IMR-90 (cell line): ENCODE measurements around the gene LRSAM1. TPM values are rescaled to one million over a fixed set of nuclear protein-coding genes. Genes with fewer than 3 reads are reported as not detected.
A peak's percentile ranks its signal among the peaks of the same experiment; 100 is the strongest.

Source experiments
- ATAC-seq: fragments of 200-7000 bp; cut with Tn5 transposase; 2 replicates; pipeline ENCODE4 v1.9.1; 2020; ENCODE audit warnings: low read depth, mild to moderate bottlenecking, moderate library complexity
- BruUV-seq: library from RNA; stranded (reverse); fragments of 400-500 nt; replicated peaks from 2 replicates; lab custom pipeline; 2021; lab: Mats Ljungman, UMichigan
- CTCF ChIA-PET: fragments of 300-600 bp; formaldehyde crosslinking; extraction: SDS; loops from one replicate; lab custom pipeline; 2021; ENCODE audit warnings: antibody characterized with exemption; lab: Yijun Ruan, JAX
- POLR2A ChIA-PET: fragments of 300-600 bp; sonication (Branson Sonifier 250); formaldehyde crosslinking; loops from one replicate; lab custom pipeline; 2022; ENCODE audit warnings: antibody characterized with exemption; ENCODE audit not compliant: unreplicated experiment; lab: Charles Lee
- DNase-seq: peaks from one replicate; pipeline ENCODE4 v3.0.0; 2013
- H2AFZ ChIP-seq: replicated peaks from 2 replicates; pipeline ENCODE3; 2013; ENCODE audit warnings: low read length, mild to moderate bottlenecking; ENCODE audit not compliant: poor library complexity
- H2AK5ac ChIP-seq: 2 replicates; pipeline ENCODE4 v1.6.1; 2013; ENCODE audit warnings: low read depth, low read length, inconsistent platforms
- H2AK9ac ChIP-seq: replicated peaks from 2 replicates; pipeline ENCODE3; 2013; ENCODE audit warnings: mild to moderate bottlenecking, low read depth, low read length, moderate library complexity; ENCODE audit not compliant: poor library complexity
- H2BK120ac ChIP-seq: 2 replicates; pipeline ENCODE4 v1.6.1; 2013; ENCODE audit warnings: low read depth, low read length, inconsistent platforms
- H2BK15ac ChIP-seq: 3 replicates; pipeline ENCODE4 v1.6.1; 2013; ENCODE audit warnings: low read depth, low read length, inconsistent platforms
- H2BK20ac ChIP-seq: 2 replicates; pipeline ENCODE4 v1.6.1; 2013; ENCODE audit warnings: low read depth, mild to moderate bottlenecking, inconsistent platforms, low read length, moderate library complexity
- H2BK5ac ChIP-seq: 2 replicates; pipeline ENCODE4 v1.6.1; 2013; ENCODE audit warnings: mild to moderate bottlenecking, low read depth, low read length, inconsistent platforms; ENCODE audit not compliant: poor library complexity, severe bottlenecking
- H3K14ac ChIP-seq: replicated peaks from 2 replicates; pipeline ENCODE4 v1.6.1; 2013; ENCODE audit warnings: low read depth, low read length, inconsistent platforms
- H3K18ac ChIP-seq: 2 replicates; pipeline ENCODE4 v1.6.1; 2013; ENCODE audit warnings: low read depth, low read length, control low read depth
- H3K23ac ChIP-seq: 2 replicates; pipeline ENCODE4 v1.6.1; 2013; ENCODE audit warnings: low read depth, low read length, inconsistent platforms
- H3K27ac ChIP-seq: 2 replicates; pipeline ENCODE4 v1.5.1; 2013; ENCODE audit warnings: mild to moderate bottlenecking, control low read depth, low read length; ENCODE audit not compliant: insufficient read depth
- H3K27me3 ChIP-seq: 2 replicates; pipeline ENCODE4 v1.6.1; 2013; ENCODE audit warnings: low read length; ENCODE audit not compliant: control insufficient read depth, insufficient read depth
- H3K36me3 ChIP-seq: 2 replicates; pipeline ENCODE4 v1.6.1; 2013; ENCODE audit warnings: low read length, mixed read lengths; ENCODE audit not compliant: control insufficient read depth, insufficient read depth
- H3K4ac ChIP-seq: 2 replicates; pipeline ENCODE4 v1.6.1; 2013; ENCODE audit warnings: low read depth, low read length, inconsistent platforms
- H3K4me1 ChIP-seq: 2 replicates; pipeline ENCODE4 v1.6.1; 2013; ENCODE audit warnings: low read length, mixed read lengths; ENCODE audit not compliant: control insufficient read depth, insufficient read depth
- H3K4me2 ChIP-seq: 2 replicates; pipeline ENCODE4 v1.6.1; 2013; ENCODE audit warnings: low read depth, mild to moderate bottlenecking, control low read depth, low read length, moderate library complexity
- H3K4me3 ChIP-seq: 2 replicates; pipeline ENCODE4 v1.5.1; 2013; ENCODE audit warnings: low read depth, mild to moderate bottlenecking, control low read depth, low read length, moderate library complexity; ENCODE audit not compliant: insufficient read depth
- H3K56ac ChIP-seq: 2 replicates; pipeline ENCODE4 v1.6.1; 2013; ENCODE audit warnings: low read length, inconsistent platforms; ENCODE audit not compliant: insufficient read depth; ENCODE audit errors: extremely low read depth
- H3K79me1 ChIP-seq, 2 experiments: 2 replicates each; pipeline ENCODE4 v1.6.1; 2013; ENCODE audit warnings: low read length in 2 of 2, inconsistent platforms in 1 of 2, low read depth in 1 of 2
- H3K9ac ChIP-seq: 2 replicates; pipeline ENCODE4 v1.6.1; 2013; ENCODE audit warnings: low read depth, low read length, control low read depth
- H3K9me1 ChIP-seq: 2 replicates; pipeline ENCODE4 v1.6.1; 2013; ENCODE audit warnings: low read length, inconsistent platforms; ENCODE audit not compliant: insufficient read depth
- H3K9me3 ChIP-seq: 2 replicates; pipeline ENCODE4 v1.6.1; 2013; ENCODE audit warnings: low read length; ENCODE audit not compliant: control insufficient read depth, insufficient read depth
- H4K20me1 ChIP-seq: 2 replicates; pipeline ENCODE4 v1.6.1; 2013; ENCODE audit warnings: low read length, inconsistent platforms; ENCODE audit not compliant: insufficient read depth
- H4K5ac ChIP-seq: 2 replicates; pipeline ENCODE4 v1.6.1; 2013; ENCODE audit warnings: mild to moderate bottlenecking, low read depth, low read length, control low read depth
- H4K8ac ChIP-seq, 2 experiments: 2 replicates each; pipeline ENCODE4 v1.6.1; 2013; ENCODE audit warnings: low read depth in 2 of 2, low read length in 2 of 2, control low read depth in 1 of 2, inconsistent platforms in 1 of 2
- H4K91ac ChIP-seq: 2 replicates; pipeline ENCODE4 v1.6.1; 2013; ENCODE audit warnings: low read depth, low read length, inconsistent platforms; ENCODE audit not compliant: insufficient read depth
- BHLHE40 ChIP-seq: fragments of 150-350 bp; IDR thresholded peaks from 2 replicates; pipeline ENCODE4 v1.6.1; 2016; ENCODE audit warnings: mild to moderate bottlenecking, low read depth, low read length
- CEBPB ChIP-seq: IDR thresholded peaks from 2 replicates; pipeline ENCODE4 v1.6.1; 2012; ENCODE audit warnings: low read depth, low read length, improper control_type of control experiment
- CHD1 ChIP-seq: IDR thresholded peaks from 2 replicates; pipeline ENCODE4 v1.6.1; 2012; ENCODE audit warnings: low read depth, low read length, improper control_type of control experiment
- CTCF ChIP-seq: conservative IDR thresholded peaks from 2 replicates; pipeline ENCODE4 v1.5.1; 2012; ENCODE audit warnings: mild to moderate bottlenecking, low read depth, low read length, improper control_type of control experiment
- ELK1 ChIP-seq: fragments of 150-350 bp; IDR thresholded peaks from 2 replicates; pipeline ENCODE4 v1.6.1; 2016; ENCODE audit warnings: low read depth, mild to moderate bottlenecking, low read length, moderate library complexity, borderline replicate concordance
- FOS ChIP-seq: fragments of 150-350 bp; IDR thresholded peaks from 2 replicates; pipeline ENCODE4 v1.6.1; 2016; ENCODE audit warnings: low read depth, low read length
- MAFK ChIP-seq: IDR thresholded peaks from 2 replicates; pipeline ENCODE4 v1.6.1; 2012; ENCODE audit warnings: low read depth, low read length, improper control_type of control experiment
- MAZ ChIP-seq: IDR thresholded peaks from 2 replicates; pipeline ENCODE4 v1.6.1; 2012; ENCODE audit warnings: low read depth, mild to moderate bottlenecking, low read length, improper control_type of control experiment, moderate library complexity, borderline replicate concordance
- MXI1 ChIP-seq: IDR thresholded peaks from 2 replicates; pipeline ENCODE4 v1.6.1; 2012; ENCODE audit warnings: low read depth, mild to moderate bottlenecking, low read length, moderate library complexity, borderline replicate concordance
- NFE2L2 ChIP-seq: fragments of 150-350 bp; IDR thresholded peaks from 2 replicates; pipeline ENCODE4 v1.6.1; 2016; ENCODE audit warnings: low read depth, mild to moderate bottlenecking, low read length
- POLR2A ChIP-seq: IDR thresholded peaks from 2 replicates; pipeline ENCODE4 v1.6.1; 2012; ENCODE audit warnings: mild to moderate bottlenecking, low read depth, low read length
- RAD21 ChIP-seq: IDR thresholded peaks from 2 replicates; pipeline ENCODE4 v1.6.1; 2012; ENCODE audit warnings: low read length, improper control_type of control experiment
- RCOR1 ChIP-seq: IDR thresholded peaks from 2 replicates; pipeline ENCODE4 v1.6.1; 2012; ENCODE audit warnings: mild to moderate bottlenecking, low read length, improper control_type of control experiment; ENCODE audit not compliant: insufficient replicate concordance
- RFX5 ChIP-seq: IDR thresholded peaks from 2 replicates; pipeline ENCODE4 v1.8.0; 2012; ENCODE audit warnings: low read depth, mild to moderate bottlenecking, low read length, moderate library complexity
- SMC3 ChIP-seq: fragments of 150-350 bp; IDR thresholded peaks from 2 replicates; pipeline ENCODE4 v1.6.1; 2016; ENCODE audit warnings: low read depth, mild to moderate bottlenecking, antibody characterized with exemption, low read length, moderate library complexity
- USF2 ChIP-seq: fragments of 150-350 bp; IDR thresholded peaks from 2 replicates; pipeline ENCODE4 v1.6.1; 2017; ENCODE audit warnings: mild to moderate bottlenecking, antibody characterized with exemption, low read length, low read depth
- WGBS, 2 experiments: methylation state at CpG; one replicate each; pipeline versions ENCODE4 v1.1.5 to v1.1.7; 2013; ENCODE audit warnings: missing lambda C conversion rate in 2 of 2; ENCODE audit not compliant: insufficient read length in 1 of 2; ENCODE audit errors: extremely low coverage in 2 of 2; 5-methylcytosine and 5-hydroxymethylcytosine counted together
- dilution Hi-C: fragments of 300-500 bp; cut with HindIII; formaldehyde crosslinking; loops from one replicate; pipeline ENCODE4 v1.14.3; 2018; ENCODE audit warnings: low sequenced_read_pairs; ENCODE audit not compliant: unreplicated experiment
- in situ Hi-C: fragments of 300-500 bp; cut with MboI; formaldehyde crosslinking; loops from 3 replicates; pipeline ENCODE4 v1.14.3; 2019; ENCODE audit warnings: low sequenced_read_pairs, inconsistent platforms, mixed read lengths
- intact Hi-C: fragments of 100-400 bp; cut with micrococcal nuclease; formaldehyde crosslinking; loops from 2 replicates; pipeline ENCODE4 v1.10.0; 2022
- polyA plus RNA-seq, 3 experiments: library from polyadenylated mRNA; depleted of rRNA; stranded (reverse); fragments of >200 nt; gene quantifications; 2 replicates each; pipeline ENCODE4 v1.2.3, GENCODE V29; 2012; ENCODE audit warnings: low replicate concordance in 1 of 3
- total RNA-seq: library from RNA; depleted of rRNA; stranded (reverse); fragments of >200 nt; gene quantifications from 2 replicates; pipeline ENCODE4 v1.2.3, GENCODE V29; 2012

Gene LRSAM1
- total and polyA plus RNA-seq, 2 of the 4 experiments (the other 2 are of a cell fraction): 3.0 to 9.3 TPM

- no peak overlapping the region for H4K5ac ChIP-seq
- H3K23ac ChIP-seq: no peak overlapping the region
- peaks cover 62% of the 10 kb centered on the region for H3K36me3 ChIP-seq
- no peak overlapping the region for H2AK5ac ChIP-seq
- POLR2A ChIA-PET: no interaction called here
- in situ Hi-C loops (loop anchor here (5.0 kb wide), 1 partner anchor 85 kb away; no protein-coding TSS in a partner anchor), dilution Hi-C loops (no loop called here), intact Hi-C loops (loop anchor here (5.0 to 10.0 kb wide), 2 partner anchors 65 to 423 kb away; a partner anchor contains a TSS)
- CTCF ChIA-PET: no interaction called here
- H2BK120ac ChIP-seq: no peak overlapping the region
- no peak overlapping the region for H4K8ac ChIP-seq
- H3K4me3 ChIP-seq: no peak overlapping the region
- H3K56ac ChIP-seq: no peak overlapping the region
- no peak overlapping the region for H2AK9ac ChIP-seq
- no peak overlapping the region for H3K14ac ChIP-seq
- no peak overlapping the region for H3K27ac ChIP-seq
- no peaks in the 10 kb centered on the region for H3K9me1 ChIP-seq
- no peak overlapping the region for H3K4ac ChIP-seq
- no peak overlapping the region for H2BK15ac ChIP-seq
- H3K79me1 ChIP-seq: peaks cover 7 to 53% of the 10 kb centered on the region in 2 experiments; a peak in 3 of 4 replicates
- no peak overlapping the region for H3K4me2 ChIP-seq
- ATAC-seq (no peak), DNase-seq (peak; percentile 35)
- no peak overlapping the region for H2BK20ac ChIP-seq
- H2BK5ac ChIP-seq: no peak overlapping the region
- no TSS peak for BruUV-seq
- H2AFZ ChIP-seq: no peak overlapping the region
- H3K4me1 ChIP-seq: peaks cover 6% of the 10 kb centered on the region; the same call in 1 of the 2 replicates
- TF ChIP-seq CHD1 (no peak), MXI1 (no peak), RCOR1 (no peak), BHLHE40 (no peak), USF2 (no peak), RAD21 (no peak), RFX5 (no peak), FOS (no peak), CTCF (no peak), CEBPB (no peak), NFE2L2 (no peak), SMC3 (no peak), MAZ (no peak), ELK1 (no peak), POLR2A (no peak), MAFK (no peak)
- 73% methylated on average over 2 of the region's 12 CpGs; no CpG with 5 or more reads in 1 of the 2 experiments for WGBS, 2 experiments
- no peaks in the 10 kb centered on the region for H3K27me3 ChIP-seq
- peaks cover 31% of the 10 kb centered on the region for H4K20me1 ChIP-seq
- no peak overlapping the region for H3K9ac ChIP-seq
- no peaks in the 10 kb centered on the region for H3K9me3 ChIP-seq
- no peak overlapping the region for H3K18ac ChIP-seq
- H4K91ac ChIP-seq: no peak overlapping the region
Measured at GRCh38 chr9:127501821-127502343, 50.6 kb downstream of the LRSAM1 start.
